ENCODE measurements around the gene OGFR. TPM values are rescaled to one million over a fixed set of nuclear protein-coding genes. Genes with fewer than 3 reads are reported as not detected.

OGFR gene
- total and polyA plus RNA-seq, 2 experiments from 2014 or later, result 9.6 to 50.6 TPM

DNA sequence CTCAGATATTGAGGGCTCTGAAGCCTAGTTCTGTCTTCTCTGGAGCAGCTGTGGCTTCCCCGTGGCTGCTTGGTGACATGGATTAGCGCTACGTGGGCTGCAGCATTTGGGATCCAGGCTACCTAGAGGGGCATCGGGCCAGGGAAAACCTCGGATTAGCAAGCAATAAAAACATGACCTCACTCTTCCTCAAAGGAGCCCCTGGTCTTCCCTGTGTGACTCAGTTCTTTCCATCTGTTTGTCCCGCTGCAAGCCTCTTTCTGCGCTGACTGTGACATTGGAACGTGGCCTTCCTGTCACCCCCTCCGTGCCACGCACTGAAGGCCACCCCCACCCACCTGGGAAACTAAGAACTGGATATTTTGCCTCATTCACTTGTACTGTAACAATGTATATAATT lies 4.8 kb upstream of the OGFR start (continued):
- no peak for TF ChIP-seq EZH2 (IDR thresholded peaks at IDR 0.05; ENCODE audit: low read depth, unreplicated experiment)
- no peak for TF ChIP-seq ZNF331 (CRISPR knock-in tag; IDR thresholded peaks at IDR 0.05; ENCODE audit: low read depth)
- TF ChIP-seq, protein P1, sequence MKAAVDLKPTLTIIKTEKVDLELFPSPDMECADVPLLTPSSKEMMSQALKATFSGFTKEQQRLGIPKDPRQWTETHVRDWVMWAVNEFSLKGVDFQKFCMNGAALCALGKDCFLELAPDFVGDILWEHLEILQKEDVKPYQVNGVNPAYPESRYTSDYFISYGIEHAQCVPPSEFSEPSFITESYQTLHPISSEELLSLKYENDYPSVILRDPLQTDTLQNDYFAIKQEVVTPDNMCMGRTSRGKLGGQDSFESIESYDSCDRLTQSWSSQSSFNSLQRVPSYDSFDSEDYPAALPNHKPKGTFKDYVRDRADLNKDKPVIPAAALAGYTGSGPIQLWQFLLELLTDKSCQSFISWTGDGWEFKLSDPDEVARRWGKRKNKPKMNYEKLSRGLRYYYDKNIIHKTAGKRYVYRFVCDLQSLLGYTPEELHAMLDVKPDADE (IDR thresholded peaks at IDR 0.05), result no peak
- TF ChIP-seq JUNB (IDR thresholded peaks at IDR 0.05; ENCODE audit: unreplicated experiment), result no peak
- no peak for TF ChIP-seq ZNF114 (CRISPR knock-in tag; IDR thresholded peaks at IDR 0.05)
- no peak for TF ChIP-seq CREB1 (CRISPR knock-in tag; IDR thresholded peaks at IDR 0.05; ENCODE audit: low read depth)
- no peak for TF ChIP-seq STAT1 (IDR thresholded peaks at IDR 0.05; ENCODE audit: unreplicated experiment)
- no peak for TF ChIP-seq NANOG (IDR thresholded peaks at IDR 0.05; ENCODE audit: borderline replicate concordance)

DNA sequence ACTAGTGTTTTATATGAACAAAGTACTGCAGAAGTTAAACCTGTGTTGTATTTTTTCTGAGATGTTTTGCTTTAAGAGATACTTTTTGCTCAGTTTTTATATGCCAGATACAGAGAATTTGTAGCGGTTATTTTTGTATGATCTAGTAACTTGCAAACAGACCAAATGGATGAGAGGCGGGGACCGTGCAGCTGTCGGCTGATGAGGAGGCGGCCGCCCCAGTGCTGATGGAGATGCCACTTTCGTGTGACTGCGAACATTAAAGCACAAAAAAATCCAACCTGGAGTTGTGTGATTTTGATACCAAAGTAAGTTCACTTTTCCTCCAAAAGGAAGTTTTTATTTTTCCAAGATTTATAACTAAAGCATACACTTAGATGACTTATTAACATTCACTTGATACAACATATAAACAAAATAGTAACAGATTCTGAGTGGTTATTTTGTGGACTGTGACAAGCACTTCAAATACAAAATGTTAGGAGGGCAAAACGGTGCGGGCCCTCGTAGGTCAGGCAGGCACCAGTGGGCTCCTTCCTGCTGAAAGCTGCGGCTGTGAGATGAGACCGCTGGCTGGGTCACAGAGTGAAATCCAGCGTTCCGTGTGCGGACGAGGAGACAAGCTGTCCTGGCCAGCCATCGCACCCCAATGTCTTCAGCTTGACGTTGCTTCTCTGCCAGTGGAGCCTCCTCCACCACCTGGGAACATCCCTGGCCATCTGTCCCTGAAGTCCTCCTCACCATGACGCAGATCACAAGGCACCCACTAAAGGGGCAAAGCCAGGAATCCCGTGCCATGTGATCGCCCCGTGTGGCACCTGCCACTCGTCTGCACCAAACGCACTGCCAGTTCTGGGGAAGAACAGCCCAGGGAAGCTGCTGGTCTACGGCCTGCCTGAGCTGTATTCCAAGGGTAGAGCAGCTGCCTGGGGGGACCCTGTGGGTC lies 4.0 kb upstream of the OGFR start:
- H3K4me2 ChIP-seq, result no peak overlapping the region
- H3F3A ChIP-seq (replicated peaks; ENCODE audit: low read depth), result peaks cover 12% of the 10 kb centered on the region; the same call in 1 of the 2 replicates
- H3K4me1 ChIP-seq (ENCODE audit: insufficient read depth), result peaks cover 12% of the 10 kb centered on the region; the same call in 1 of the 2 replicates
- Mint-ChIP-seq H3K4me1 (peaks cover 3% of the 10 kb centered on the region; the same call in 1 of the 3 replicates), H3K36me3 (ENCODE audit: low read depth) (peaks cover 30% of the 10 kb centered on the region), H3K27me3 (ENCODE audit: insufficient read depth, low read depth, poor library complexity) (peaks cover 36% of the 10 kb centered on the region), H3K27ac (no peak overlapping the region), H3K9me3 (no peaks in the 10 kb centered on the region), H3K4me3 (no peak overlapping the region)
- H3K4me3 ChIP-seq, result no peak overlapping the region
- H2AFZ ChIP-seq, result no peak overlapping the region
- no peak overlapping the region for H3K27ac ChIP-seq (ENCODE audit: low read depth)
- H3K36me3 ChIP-seq (ENCODE audit: insufficient read depth), result peaks cover 7% of the 10 kb centered on the region; the same call in 1 of the 2 replicates
- no peak for TF ChIP-seq EZH2phosphoT487 (IDR thresholded peaks at IDR 0.05; ENCODE audit: unreplicated experiment)
- no peak for TF ChIP-seq JUNB (IDR thresholded peaks at IDR 0.05; ENCODE audit: unreplicated experiment)
- TF ChIP-seq CREB1 (CRISPR knock-in tag; IDR thresholded peaks at IDR 0.05; ENCODE audit: low read depth), result no peak
- no peak for TF ChIP-seq NANOG (IDR thresholded peaks at IDR 0.05; ENCODE audit: borderline replicate concordance)
- no peak for TF ChIP-seq REST (IDR thresholded peaks at IDR 0.05; ENCODE audit: unreplicated experiment)
- TF ChIP-seq ZNF331 (CRISPR knock-in tag; IDR thresholded peaks at IDR 0.05; ENCODE audit: low read depth), result no peak
- TF ChIP-seq STAT1 (IDR thresholded peaks at IDR 0.05; ENCODE audit: unreplicated experiment), result no peak
- H3K9me2 ChIP-seq (ENCODE audit: insufficient read depth), result no peaks in the 10 kb centered on the region
- ATAC-seq (no peak), DNase-seq (ENCODE audit: low spot score) (no peak)
- peaks cover 3% of the 10 kb centered on the region for H4K20me1 ChIP-seq (replicated peaks; ENCODE audit: insufficient read depth)
- H3K79me2 ChIP-seq (replicated peaks; ENCODE audit: insufficient read depth), result no peaks in the 10 kb centered on the region
- peaks cover 13% of the 10 kb centered on the region for H3K27me3 ChIP-seq (ENCODE audit: insufficient read depth)

All from GM23338 (cell line).